ENCODE results near the gene ZFAND4. TPM values are rescaled to one million over a fixed set of nuclear protein-coding genes. Genes with fewer than 3 reads are reported as not detected.

The ZFAND4 gene
- total RNA-seq, 1 experiment from 2014 or later: 18.3 TPM

DNA sequence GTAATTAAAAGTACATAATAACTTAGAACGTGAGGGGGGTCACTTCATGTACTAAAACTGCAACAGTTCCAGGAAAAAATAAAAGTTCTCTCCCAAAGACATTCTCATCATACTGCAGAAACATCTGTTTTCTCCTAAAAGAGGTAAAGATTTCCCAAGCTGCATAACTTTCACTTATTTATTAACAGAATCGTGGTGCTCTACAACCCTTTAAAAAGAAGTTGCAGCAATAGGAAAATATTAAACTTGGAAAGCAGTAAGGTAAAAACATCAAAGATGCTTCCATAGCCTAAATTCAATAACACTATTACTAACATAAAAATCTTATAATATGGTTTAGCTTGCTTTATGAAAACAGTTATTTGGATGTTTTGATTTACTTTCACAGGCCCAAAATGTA lies 23.3 kb downstream of the ZFAND4 start (continued):
- TF ChIP-seq ZNF423 (CRISPR knock-in tag; IDR thresholded peaks at IDR 0.05) (no peak), ATF6 (CRISPR knock-in tag; IDR thresholded peaks at IDR 0.05) (no peak)

GRCh38 chr10:45647118-45647517 lies 25.5 kb downstream of the ZFAND4 start:
- no peaks in the 10 kb centered on the region for H3K27me3 Mint-ChIP-seq (ENCODE audit: low read depth)
- H3K4me1 Mint-ChIP-seq: no peaks in the 10 kb centered on the region
- ChIA-PET POLR2A (interaction anchor here (0.6 kb wide), 1 partner anchor 150 kb away, joined by 3 read pairs; no protein-coding TSS in a partner anchor), CTCF (no interaction called here)
- no peak overlapping the region for H3K27ac Mint-ChIP-seq
- TF ChIP-seq CBFB (CRISPR knock-in tag; IDR thresholded peaks at IDR 0.05; ENCODE audit: low read depth) (no peak), TEAD4 (CRISPR knock-in tag; IDR thresholded peaks at IDR 0.05) (no peak), MYBL2 (CRISPR knock-in tag; IDR thresholded peaks at IDR 0.05) (no peak), ZNF396 (CRISPR knock-in tag; IDR thresholded peaks at IDR 0.05; ENCODE audit: borderline replicate concordance) (no peak), ZNF232 (CRISPR knock-in tag; IDR thresholded peaks at IDR 0.05) (no peak), NFYB (CRISPR knock-in tag; conservative IDR thresholded peaks at IDR 0.05; ENCODE audit: low read depth) (no peak), E2F1 (CRISPR knock-in tag; IDR thresholded peaks at IDR 0.05) (no peak), ZNF121 (CRISPR knock-in tag; IDR thresholded peaks at IDR 0.05) (no peak), RORB (CRISPR knock-in tag; IDR thresholded peaks at IDR 0.05) (no peak), KAT7 (CRISPR knock-in tag; IDR thresholded peaks at IDR 0.05; ENCODE audit: borderline replicate concordance) (no peak), ZNF281 (CRISPR knock-in tag; IDR thresholded peaks at IDR 0.05) (no peak), PRRX2 (CRISPR knock-in tag; IDR thresholded peaks at IDR 0.05) (no peak)
- TF ChIP-seq, protein P1, sequence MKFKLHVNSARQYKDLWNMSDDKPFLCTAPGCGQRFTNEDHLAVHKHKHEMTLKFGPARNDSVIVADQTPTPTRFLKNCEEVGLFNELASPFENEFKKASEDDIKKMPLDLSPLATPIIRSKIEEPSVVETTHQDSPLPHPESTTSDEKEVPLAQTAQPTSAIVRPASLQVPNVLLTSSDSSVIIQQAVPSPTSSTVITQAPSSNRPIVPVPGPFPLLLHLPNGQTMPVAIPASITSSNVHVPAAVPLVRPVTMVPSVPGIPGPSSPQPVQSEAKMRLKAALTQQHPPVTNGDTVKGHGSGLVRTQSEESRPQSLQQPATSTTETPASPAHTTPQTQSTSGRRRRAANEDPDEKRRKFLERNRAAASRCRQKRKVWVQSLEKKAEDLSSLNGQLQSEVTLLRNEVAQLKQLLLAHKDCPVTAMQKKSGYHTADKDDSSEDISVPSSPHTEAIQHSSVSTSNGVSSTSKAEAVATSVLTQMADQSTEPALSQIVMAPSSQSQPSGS (CRISPR knock-in tag; IDR thresholded peaks at IDR 0.05; ENCODE audit: borderline replicate concordance, low read depth): no peak
- TF ChIP-seq, protein P2, sequence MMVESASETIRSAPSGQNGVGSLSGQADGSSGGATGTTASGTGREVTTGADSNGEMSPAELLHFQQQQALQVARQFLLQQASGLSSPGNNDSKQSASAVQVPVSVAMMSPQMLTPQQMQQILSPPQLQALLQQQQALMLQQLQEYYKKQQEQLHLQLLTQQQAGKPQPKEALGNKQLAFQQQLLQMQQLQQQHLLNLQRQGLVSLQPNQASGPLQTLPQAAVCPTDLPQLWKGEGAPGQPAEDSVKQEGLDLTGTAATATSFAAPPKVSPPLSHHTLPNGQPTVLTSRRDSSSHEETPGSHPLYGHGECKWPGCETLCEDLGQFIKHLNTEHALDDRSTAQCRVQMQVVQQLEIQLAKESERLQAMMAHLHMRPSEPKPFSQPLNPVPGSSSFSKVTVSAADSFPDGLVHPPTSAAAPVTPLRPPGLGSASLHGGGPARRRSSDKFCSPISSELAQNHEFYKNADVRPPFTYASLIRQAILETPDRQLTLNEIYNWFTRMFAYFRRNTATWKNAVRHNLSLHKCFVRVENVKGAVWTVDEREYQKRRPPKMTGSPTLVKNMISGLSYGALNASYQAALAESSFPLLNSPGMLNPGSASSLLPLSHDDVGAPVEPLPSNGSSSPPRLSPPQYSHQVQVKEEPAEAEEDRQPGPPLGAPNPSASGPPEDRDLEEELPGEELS (CRISPR knock-in tag; IDR thresholded peaks at IDR 0.05): no peak
- TF ChIP-seq, protein P3, sequence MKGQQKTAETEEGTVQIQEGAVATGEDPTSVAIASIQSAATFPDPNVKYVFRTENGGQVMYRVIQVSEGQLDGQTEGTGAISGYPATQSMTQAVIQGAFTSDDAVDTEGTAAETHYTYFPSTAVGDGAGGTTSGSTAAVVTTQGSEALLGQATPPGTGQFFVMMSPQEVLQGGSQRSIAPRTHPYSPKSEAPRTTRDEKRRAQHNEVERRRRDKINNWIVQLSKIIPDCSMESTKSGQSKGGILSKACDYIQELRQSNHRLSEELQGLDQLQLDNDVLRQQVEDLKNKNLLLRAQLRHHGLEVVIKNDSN (CRISPR knock-in tag; IDR thresholded peaks at IDR 0.05): no peak
- H3K36me3 Mint-ChIP-seq: peaks cover 10% of the 10 kb centered on the region; the same call in 1 of the 2 replicates
- H3K4me3 Mint-ChIP-seq: no peak overlapping the region
- ATAC-seq (no peak), DNase-seq (ENCODE audit: low spot score) (no peak)
- no peaks in the 10 kb centered on the region for H3K9me3 Mint-ChIP-seq
